GM08714 (cell line): ENCODE measurements around the gene ACTR6.
"Not testable (repeated sequence)": the region's sequence is repeated elsewhere in the genome, so short reads cannot be mapped to it uniquely, and the experiment has no call there.

ENCODE experiments used
- H3K4me3 ChIP-seq: fragments of 200-500 bp; sonication (Bioruptor generic); 2 replicates; pipeline ENCODE4 v1.5.1; 2014; ENCODE audit warnings: mild to moderate bottlenecking, low read length, inconsistent platforms
- ZNF274 ChIP-seq: IDR thresholded peaks from 2 replicates; pipeline ENCODE4 v1.6.1; 2012; ENCODE audit warnings: mild to moderate bottlenecking, low read depth, low read length

ACTR6 gene

GRCh38 chr12:100225491-100225890 lies 24.9 kb downstream of the ACTR6 start:
- no peak for TF ChIP-seq ZNF274
- no peak overlapping the region for H3K4me3 ChIP-seq

- TF ChIP-seq ZNF274, result no peak
Observed at GRCh38 chr12:100229036-100229635, 28.5 kb downstream of the ACTR6 start.

GRCh38 chr12:100229876-100230275 lies 29.3 kb downstream of the ACTR6 start:
- TF ChIP-seq ZNF274, result no peak
- H3K4me3 ChIP-seq, result no peak overlapping the region

More at GRCh38 chr12:100229036-100229635, 28.5 kb downstream of the ACTR6 start:
- no peak overlapping the region for H3K4me3 ChIP-seq

GRCh38 chr12:100231873-100232272 lies 31.3 kb downstream of the ACTR6 start:
- not testable (repeated sequence) for H3K4me3 ChIP-seq

- H3K4me3 ChIP-seq, result no peak overlapping the region
- no peak for TF ChIP-seq ZNF274
Observed at GRCh38 chr12:100234166-100234565, 33.6 kb downstream of the ACTR6 start.

GRCh38 chr12:100234591-100235304 lies 34.1 kb downstream of the ACTR6 start:
- no peak for TF ChIP-seq ZNF274
- H3K4me3 ChIP-seq, result no peak overlapping the region

- no peak for TF ChIP-seq ZNF274
Observed at GRCh38 chr12:100238801-100239200, 38.2 kb downstream of the ACTR6 start.

GRCh38 chr12:100239589-100239988 lies 39.0 kb downstream of the ACTR6 start:
- no peak for TF ChIP-seq ZNF274
- H3K4me3 ChIP-seq, result no peak overlapping the region

More at GRCh38 chr12:100238801-100239200, 38.2 kb downstream of the ACTR6 start:
- no peak overlapping the region for H3K4me3 ChIP-seq

- H3K4me3 ChIP-seq, result no peak overlapping the region
- TF ChIP-seq ZNF274, result no peak
Observed at GRCh38 chr12:100243137-100243536, 42.5 kb downstream of the ACTR6 start.

- no peak for TF ChIP-seq ZNF274
- H3K4me3 ChIP-seq, result no peak overlapping the region
Observed at GRCh38 chr12:100247765-100248164, 47.1 kb downstream of the ACTR6 start.

GRCh38 chr12:100248886-100249285 lies 48.3 kb downstream of the ACTR6 start:
- no peak overlapping the region for H3K4me3 ChIP-seq
- TF ChIP-seq ZNF274, result no peak

- no peak for TF ChIP-seq ZNF274
- H3K4me3 ChIP-seq, result no peak overlapping the region
Observed at GRCh38 chr12:100249941-100250340, 49.3 kb downstream of the ACTR6 start.

- H3K4me3 ChIP-seq, result no peak overlapping the region
- no peak for TF ChIP-seq ZNF274
Observed at GRCh38 chr12:100251917-100252316, 51.3 kb downstream of the ACTR6 start.

GRCh38 chr12:100253437-100253836 lies 52.8 kb downstream of the ACTR6 start:
- TF ChIP-seq ZNF274, result no peak
- no peak overlapping the region for H3K4me3 ChIP-seq

- H3K4me3 ChIP-seq, result no peak overlapping the region
- TF ChIP-seq ZNF274, result no peak
Observed at GRCh38 chr12:100254876-100255275, 54.3 kb downstream of the ACTR6 start.
